HG03442 (cell line): ENCODE data around the gene HIVEP1.
"Not testable (repeated sequence)": the region's sequence is repeated elsewhere in the genome, so short reads cannot be mapped to it uniquely, and the experiment has no call there.

ENCODE experiments used
- ATAC-seq: cut with Tn5 transposase; IDR thresholded peaks from one replicate; pipeline ENCODE4 v1.9.1; 2021; ENCODE audit warnings: mild to moderate bottlenecking, moderate library complexity; ENCODE audit not compliant: unreplicated experiment

HIVEP1 gene

DNA sequence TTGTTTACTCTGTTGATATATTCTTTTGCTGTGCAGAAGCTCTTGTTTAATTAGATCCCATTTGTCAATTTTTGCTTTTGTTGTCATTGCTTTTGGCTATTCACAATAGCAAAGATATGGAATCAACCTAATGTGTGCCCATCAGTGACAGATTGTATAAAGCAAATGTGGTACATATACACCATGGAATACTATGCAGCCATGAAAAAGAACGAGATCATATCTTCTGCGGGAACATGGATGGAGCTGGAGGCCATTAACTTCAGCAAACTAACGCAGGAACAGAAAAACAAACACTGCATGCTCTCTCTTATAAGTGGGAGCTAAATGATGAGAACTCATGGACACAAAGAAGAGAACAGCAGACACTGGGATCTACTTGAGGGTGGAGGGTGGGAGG lies 164.7 kb downstream of the HIVEP1 start:
- ATAC-seq = not testable (repeated sequence)

DNA sequence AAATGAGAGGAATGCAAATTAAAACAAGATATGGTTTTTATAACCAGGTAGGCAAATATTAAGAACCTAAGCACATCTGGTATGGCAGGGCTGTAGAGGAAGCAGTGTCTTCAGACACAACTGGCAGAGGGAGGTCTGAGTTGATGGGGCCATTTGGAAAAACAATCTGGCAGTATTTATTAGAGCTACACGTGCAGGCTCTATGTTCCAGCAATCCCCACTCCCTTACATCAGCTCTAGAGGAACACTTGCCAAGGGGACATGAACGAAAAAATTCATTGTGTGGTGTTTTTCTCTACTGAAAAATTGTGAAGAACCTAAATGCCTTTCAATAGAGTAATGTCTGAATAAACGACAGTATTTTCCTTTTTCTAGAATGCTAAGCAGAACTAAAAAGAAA lies 166.4 kb downstream of the HIVEP1 start:
- no peak for ATAC-seq

DNA sequence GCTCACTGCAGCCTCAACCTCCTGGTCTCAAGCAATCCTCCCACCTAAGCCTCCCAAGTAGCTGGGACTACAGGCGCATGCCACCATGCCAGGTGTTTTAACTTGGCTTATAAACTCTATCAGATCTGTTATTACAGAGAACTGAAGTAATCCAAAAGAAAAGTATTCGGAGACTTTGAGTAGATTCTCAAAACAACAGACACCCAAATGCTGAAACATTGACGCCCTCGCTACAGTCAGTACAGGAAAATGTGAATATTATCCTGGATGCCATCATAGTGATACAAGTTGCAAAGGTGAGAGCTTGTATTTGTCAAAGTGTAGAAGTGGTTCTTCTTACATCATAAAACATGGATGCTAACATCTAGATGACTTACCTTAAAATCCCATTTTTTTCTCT lies 169.4 kb downstream of the HIVEP1 start:
- ATAC-seq = no peak

DNA sequence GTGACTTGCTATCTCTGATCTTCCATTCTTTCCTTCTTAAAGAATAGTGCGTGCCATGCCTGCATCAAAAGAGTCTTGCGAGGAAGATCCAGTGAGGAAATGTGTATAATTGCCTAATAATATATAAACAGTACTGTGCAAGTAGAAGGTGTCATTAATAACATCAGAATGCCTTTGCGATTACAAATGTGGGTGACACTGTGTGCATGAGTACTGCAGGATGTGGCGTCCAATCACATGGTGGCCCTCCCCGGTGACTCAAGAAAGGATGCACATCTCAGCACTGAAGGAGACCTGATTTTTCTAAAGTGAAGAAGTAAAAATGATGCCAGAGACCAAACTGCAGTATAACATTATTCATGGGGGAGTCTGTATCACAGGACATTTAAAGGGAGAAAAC lies 170.6 kb downstream of the HIVEP1 start:
- ATAC-seq = no peak

DNA sequence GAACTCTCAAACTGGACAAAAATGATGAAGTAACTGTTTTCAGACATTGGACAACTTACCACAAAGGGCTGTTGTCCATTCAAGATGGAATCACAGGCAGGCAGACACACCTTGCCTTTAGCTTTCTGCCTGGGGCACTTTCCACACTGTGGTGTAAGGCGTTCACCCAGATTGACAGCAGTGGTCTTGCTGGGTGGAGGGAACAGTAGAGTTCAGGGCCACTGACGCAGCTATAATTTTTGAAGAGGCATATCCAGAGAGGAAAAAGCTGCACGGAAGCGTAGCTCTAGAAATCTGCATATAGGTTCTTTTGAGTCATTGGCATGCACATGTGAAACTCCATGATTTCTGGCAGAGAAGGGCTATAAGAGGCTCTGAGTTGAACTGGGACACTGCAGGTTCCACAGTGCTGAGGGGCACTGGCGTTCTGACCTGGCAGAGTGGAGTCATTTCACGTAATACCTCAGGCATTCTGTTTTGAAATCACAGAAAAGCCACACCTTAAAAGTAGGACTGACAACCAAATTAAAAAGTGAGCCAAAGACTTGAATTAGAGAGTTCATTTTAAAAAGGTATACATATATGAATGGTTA lies 173.1 kb downstream of the HIVEP1 start:
- no peak for ATAC-seq

DNA sequence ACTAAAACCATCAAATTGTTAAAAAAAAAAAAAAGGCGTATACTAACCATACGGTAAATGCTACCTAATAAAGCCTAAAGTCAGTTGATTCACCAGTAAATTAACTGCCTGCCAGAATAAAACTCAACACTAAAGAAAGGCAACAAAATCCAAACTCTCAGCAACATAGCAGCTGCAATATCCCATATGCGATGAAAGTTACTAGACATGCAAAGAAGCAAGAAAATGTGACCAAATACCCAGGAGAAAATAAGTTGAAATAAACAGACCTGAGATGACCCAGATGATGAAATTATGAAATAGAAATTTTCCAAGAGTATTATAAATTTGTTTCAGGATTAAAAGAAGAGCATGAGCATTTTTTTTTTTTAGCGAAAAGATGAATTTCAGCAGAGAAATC lies 174.4 kb downstream of the HIVEP1 start:
- no peak for ATAC-seq

DNA sequence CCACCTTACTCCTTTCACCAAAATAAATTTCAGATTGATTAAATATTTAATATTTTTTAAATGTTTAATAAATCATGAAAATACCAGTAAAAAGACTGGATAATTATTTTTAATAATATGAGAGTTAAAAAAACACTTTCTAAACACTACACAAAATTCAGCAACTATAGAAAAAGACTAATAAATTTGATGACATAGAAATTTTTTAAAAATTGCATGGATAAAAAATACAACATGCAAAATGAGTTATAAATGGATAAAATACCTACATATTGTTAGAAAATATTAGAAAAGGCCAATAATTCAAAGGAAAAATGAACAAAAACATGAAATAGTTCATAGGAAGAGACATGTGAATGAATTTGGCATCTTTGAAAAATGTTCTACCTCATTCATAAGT lies 177.0 kb downstream of the HIVEP1 start:
- no peak for ATAC-seq

DNA sequence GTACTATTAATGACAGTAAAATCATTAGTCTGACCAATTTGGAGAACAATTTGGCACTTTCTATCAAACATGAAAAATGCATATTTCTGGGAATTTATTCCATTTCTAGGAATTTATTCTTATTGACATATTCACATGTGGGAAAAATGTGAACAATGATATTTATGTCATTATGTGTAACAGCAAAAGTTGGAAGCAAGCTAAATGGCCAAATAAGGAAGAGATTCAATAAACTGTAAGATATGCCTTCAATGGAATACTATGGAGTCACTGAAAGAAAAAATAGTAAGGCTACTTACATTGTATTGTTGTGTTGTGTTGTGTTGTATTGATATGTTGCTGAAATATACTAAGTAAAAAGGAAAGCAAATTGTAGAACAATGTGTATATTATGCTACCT lies 177.5 kb downstream of the HIVEP1 start:
- ATAC-seq = no peak

DNA sequence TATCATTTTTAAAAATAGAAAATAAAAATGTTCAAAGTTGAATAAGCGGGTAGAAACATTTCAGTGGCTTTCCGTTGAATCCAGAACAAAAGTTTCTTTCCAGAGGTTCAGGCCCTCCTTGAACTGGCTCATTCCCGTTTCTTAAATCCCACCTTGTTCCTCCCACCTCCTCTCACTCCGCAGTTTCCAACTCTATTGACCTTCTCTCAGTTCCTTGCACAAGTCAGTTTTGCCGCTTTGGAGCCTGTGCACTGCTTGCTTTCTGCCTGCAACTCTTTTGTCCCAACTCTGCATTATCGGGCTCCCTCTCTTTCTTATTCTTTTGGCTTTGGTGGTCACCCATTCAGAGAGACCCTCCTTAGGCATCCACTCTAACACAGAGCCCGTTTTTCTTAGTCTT lies 178.1 kb downstream of the HIVEP1 start:
- ATAC-seq = no peak

DNA sequence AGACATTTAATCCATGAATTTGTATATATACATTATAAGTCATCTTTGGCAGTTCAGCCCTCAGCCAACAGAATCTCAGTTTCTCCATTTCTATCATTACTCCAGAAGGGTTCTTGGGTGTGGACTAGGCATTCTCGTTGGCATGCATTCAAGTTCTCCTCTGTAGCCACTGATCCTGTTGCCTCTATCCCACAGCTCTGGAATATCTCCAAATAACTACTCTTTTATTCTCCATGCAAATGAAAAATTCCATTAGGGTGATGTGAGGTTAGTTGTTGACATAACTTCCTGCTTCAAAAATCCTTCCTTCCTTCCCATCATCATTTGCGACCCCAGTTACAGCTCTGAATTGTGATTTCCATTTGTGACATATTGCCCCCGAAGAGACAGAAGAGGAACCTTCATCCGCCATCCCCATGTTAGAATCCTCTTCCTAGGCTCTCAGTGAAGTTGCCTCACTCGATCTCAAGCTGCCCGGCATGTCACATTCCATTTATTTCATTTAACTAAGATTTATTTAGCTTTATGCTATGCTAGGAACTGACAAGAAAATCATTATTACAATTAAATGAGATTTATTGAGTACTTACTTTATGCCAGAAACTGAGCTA lies 184.3 kb downstream of the HIVEP1 start:
- no peak for ATAC-seq

DNA sequence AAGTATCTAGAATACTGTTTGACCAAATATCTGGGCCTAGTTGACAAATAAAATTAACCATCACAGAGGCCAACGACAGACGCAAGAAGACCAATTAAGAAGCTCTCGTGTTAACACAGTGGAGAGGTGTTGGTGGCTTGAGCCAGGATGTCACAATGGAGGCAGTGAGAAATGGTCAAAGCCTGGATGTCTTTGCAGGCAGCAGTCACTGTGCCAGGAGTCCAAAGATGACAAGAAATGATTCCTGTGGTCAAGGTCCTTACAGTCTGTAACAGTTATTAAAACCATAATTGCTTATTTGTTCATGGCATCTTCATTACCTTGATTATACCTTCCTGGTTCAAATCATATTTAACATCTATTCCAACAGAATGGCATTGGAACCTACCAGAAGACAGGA lies 186.7 kb downstream of the HIVEP1 start:
- ATAC-seq = no peak

DNA sequence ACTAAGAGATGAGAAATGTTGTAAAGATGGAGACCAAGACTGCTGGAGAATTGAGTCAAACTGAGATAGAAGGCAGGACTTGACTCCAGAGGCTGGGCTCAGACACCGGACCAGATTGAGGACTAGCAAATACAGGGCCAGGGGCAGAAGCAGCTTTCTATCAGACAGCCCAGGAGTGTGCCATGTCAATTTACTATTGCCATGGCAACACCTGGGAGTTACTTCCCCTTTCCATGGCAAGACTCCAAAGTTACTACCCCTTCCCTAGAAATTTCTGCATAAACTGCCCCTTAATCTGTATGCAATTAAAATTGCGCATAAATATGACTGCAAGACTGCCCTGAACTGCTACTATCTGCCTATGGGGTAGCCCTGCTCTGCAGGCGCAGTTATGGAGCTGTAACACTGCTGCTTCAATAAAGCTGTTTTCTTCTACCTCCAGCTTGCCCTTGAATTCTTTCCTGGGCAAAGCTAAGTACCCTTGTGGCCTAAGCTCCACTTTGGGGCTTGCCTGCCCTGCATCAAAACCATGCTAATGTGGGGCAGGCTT lies 188.0 kb downstream of the HIVEP1 start:
- no peak for ATAC-seq

DNA sequence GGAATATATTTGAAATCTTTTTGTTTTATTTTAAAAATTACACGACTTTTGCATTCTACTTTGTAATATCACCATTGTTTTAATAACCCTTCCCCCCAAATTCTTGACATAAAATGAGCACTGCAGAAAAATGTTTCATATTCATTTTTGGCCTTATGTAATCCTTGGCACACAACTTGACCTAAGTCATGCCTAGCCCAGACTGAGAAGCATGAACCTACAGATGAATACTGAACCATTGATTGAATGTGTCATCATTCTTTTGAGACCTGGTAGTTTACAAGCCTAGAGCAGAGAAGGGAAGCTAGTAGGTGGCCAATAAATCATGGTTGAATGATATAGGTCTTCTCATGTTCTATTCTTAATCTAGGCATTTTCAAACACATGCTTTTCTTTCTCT lies 188.6 kb downstream of the HIVEP1 start:
- no peak for ATAC-seq

DNA sequence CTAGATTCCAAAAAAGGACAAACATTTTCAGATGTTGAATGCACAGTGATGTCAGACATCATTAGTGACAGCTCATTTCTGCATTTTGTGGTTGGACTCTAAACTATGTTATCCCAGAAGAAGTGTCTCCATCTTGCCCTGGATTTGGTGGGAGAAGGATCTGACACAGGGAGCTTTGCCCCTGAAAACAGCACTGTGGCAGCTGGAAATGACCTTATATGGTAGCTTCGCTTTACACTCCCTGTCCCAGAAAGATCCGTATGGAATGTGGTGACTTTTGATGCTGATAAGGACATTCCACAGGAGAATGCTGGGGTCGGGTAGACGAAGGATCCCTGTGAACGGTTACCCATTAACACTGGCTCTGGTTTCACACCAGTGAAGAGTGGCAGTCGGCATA lies 190.9 kb downstream of the HIVEP1 start:
- ATAC-seq = no peak

DNA sequence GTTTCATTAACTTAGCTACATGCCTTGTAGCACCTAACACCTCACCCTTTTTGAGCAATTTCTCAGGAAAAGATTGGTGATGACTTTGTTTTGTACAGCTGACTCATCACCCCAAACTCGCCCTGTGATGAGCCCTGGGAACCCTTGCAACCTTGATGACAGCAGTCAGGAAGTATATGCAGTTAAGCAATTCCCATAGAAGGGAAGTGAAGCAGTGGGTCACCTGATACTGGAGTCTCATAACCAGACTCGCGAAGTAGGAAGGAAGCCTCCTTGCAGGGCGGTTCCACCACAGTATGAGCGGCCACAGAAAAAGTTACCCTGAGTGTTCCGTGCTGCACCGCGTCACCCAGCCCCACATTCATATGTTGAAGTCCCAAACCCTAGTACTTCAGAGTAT lies 196.1 kb downstream of the HIVEP1 start:
- ATAC-seq = no peak

DNA sequence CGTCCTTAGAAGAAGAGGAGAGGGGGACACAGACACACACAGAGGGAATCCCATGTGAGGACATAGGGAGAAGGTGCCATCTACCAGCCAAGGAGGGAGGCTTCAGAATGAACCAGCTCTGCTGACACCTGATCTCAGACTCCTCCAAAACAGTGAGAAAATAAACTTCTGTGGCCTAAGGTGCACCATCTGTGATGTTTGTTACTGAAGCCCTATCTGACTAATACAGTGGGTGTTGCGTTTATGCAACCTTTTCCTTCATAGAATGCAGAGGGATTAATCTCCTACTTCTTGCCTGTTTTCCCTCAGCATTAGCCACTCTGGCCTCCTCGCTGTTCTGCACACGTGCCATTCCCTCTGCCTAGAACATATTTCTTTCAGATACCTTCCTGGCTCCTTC lies 196.6 kb downstream of the HIVEP1 start:
- ATAC-seq = no peak
